Trophoblast cell (in vitro differentiated cells and primary cell): ENCODE measurements around the gene MS4A4E.

Source experiments
- DNase-seq, 2 donors: peaks; one replicate each; pipeline ENCODE4 v3.0.0-alpha.2; 2016
- H2AFZ ChIP-seq: 2 replicates; pipeline ENCODE4 v1.6.1; 2013; ENCODE audit warnings: low read length, moderate library complexity, mild to moderate bottlenecking; ENCODE audit not compliant: insufficient read depth, poor library complexity
- H2AK5ac ChIP-seq: 2 replicates; pipeline ENCODE4 v1.6.1; 2013; ENCODE audit warnings: mild to moderate bottlenecking, low read length
- H2BK120ac ChIP-seq: 2 replicates; pipeline ENCODE4 v1.6.1; 2013; ENCODE audit warnings: low read length, mild to moderate bottlenecking, moderate library complexity; ENCODE audit not compliant: insufficient read depth, poor library complexity
- H2BK12ac ChIP-seq: 2 replicates; pipeline ENCODE4 v1.6.1; 2013; ENCODE audit warnings: mild to moderate bottlenecking, low read length, moderate library complexity
- H2BK5ac ChIP-seq: 2 replicates; pipeline ENCODE4 v1.6.1; 2013; ENCODE audit warnings: low read length, low read depth, moderate library complexity, mild to moderate bottlenecking; ENCODE audit not compliant: poor library complexity
- H3K14ac ChIP-seq: 2 replicates; pipeline ENCODE4 v1.6.1; 2013; ENCODE audit warnings: mild to moderate bottlenecking, low read length
- H3K18ac ChIP-seq: 2 replicates; pipeline ENCODE4 v1.6.1; 2013; ENCODE audit warnings: mild to moderate bottlenecking, low read length
- H3K23ac ChIP-seq: 2 replicates; pipeline ENCODE4 v1.6.1; 2013; ENCODE audit warnings: low read length
- H3K27ac ChIP-seq: 2 replicates; pipeline ENCODE4 v1.5.1; 2013; ENCODE audit warnings: low read depth, mild to moderate bottlenecking, inconsistent platforms, low read length, moderate library complexity
- H3K27me3 ChIP-seq: 2 replicates; pipeline ENCODE4 v1.6.1; 2013; ENCODE audit warnings: inconsistent platforms, mild to moderate bottlenecking, low read length, moderate library complexity; ENCODE audit not compliant: insufficient read depth
- H3K36me3 ChIP-seq, 2 experiments: 1 replicate in 1 of 2; 2 replicates in 1 of 2; pipeline ENCODE4 v1.6.1; 2013; ENCODE audit warnings: low read length in 2 of 2, mild to moderate bottlenecking in 2 of 2, moderate library complexity in 1 of 2; ENCODE audit not compliant: insufficient read depth in 2 of 2, control insufficient read depth in 1 of 2
- H3K4ac ChIP-seq: 2 replicates; pipeline ENCODE4 v1.6.1; 2013; ENCODE audit warnings: low read depth, mild to moderate bottlenecking, low read length, moderate library complexity
- H3K4me1 ChIP-seq, 2 experiments: 1 replicate in 1 of 2; 2 replicates in 1 of 2; pipeline ENCODE4 v1.6.1; 2013; ENCODE audit warnings: low read length in 2 of 2, mild to moderate bottlenecking in 2 of 2, moderate library complexity in 1 of 2; ENCODE audit not compliant: insufficient read depth in 2 of 2, control insufficient read depth in 1 of 2
- H3K4me2 ChIP-seq: 2 replicates; pipeline ENCODE4 v1.6.1; 2013; ENCODE audit warnings: inconsistent platforms, mild to moderate bottlenecking, low read length, moderate library complexity
- H3K4me3 ChIP-seq: 2 replicates; pipeline ENCODE4 v1.5.1; 2013; ENCODE audit warnings: mild to moderate bottlenecking, low read depth, low read length, inconsistent platforms
- H3K79me1 ChIP-seq: one replicate; pipeline ENCODE4 v1.6.1; 2013; ENCODE audit warnings: low read length
- H3K79me2 ChIP-seq: 2 replicates; pipeline ENCODE4 v1.6.1; 2013; ENCODE audit warnings: low read length, mild to moderate bottlenecking; ENCODE audit not compliant: control insufficient read depth, insufficient read depth, poor library complexity
- H3K9ac ChIP-seq: 2 replicates; pipeline ENCODE4 v1.6.1; 2013; ENCODE audit warnings: mild to moderate bottlenecking, low read length
- H3K9me3 ChIP-seq: 2 replicates; pipeline ENCODE4 v1.6.1; 2013; ENCODE audit warnings: low read depth, mild to moderate bottlenecking, control low read depth, inconsistent platforms, low read length; ENCODE audit not compliant: insufficient read depth
- H4K12ac ChIP-seq: 2 replicates; pipeline ENCODE4 v1.6.1; 2013; ENCODE audit warnings: low read depth, mild to moderate bottlenecking, low read length, moderate library complexity
- H4K8ac ChIP-seq: 2 replicates; pipeline ENCODE4 v1.6.1; 2013; ENCODE audit warnings: low read depth, mild to moderate bottlenecking, low read length, moderate library complexity
- H4K91ac ChIP-seq: one replicate; pipeline ENCODE4 v1.6.1; 2013; ENCODE audit warnings: low read depth, mild to moderate bottlenecking, low read length, moderate library complexity
- WGBS: extraction: QIAGEN DNeasy Blood & Tissue Kit; methylation state at CpG from one replicate; pipeline ENCODE4 v1.1.7; 2013; ENCODE audit warnings: missing lambda C conversion rate; ENCODE audit not compliant: insufficient read length, insufficient coverage; ENCODE audit errors: extremely low coverage; 5-methylcytosine and 5-hydroxymethylcytosine counted together

Gene MS4A4E

GRCh38 chr11:60182541-60183330 is 60.2 kb downstream of the MS4A4E start, which contains the start of gene MS4A6A:
Gene MS4A6A (minus strand): TSS chr11:60183083. CDS start chr11:60181727, 1,356 bp downstream.
- Histone ChIP-seq H3K4ac (no peak within 1 kb of the TSS), H2BK120ac (no peak within 1 kb of the TSS), H3K79me1 (no peaks in the 10 kb centered on the region), H2BK12ac (no peak within 1 kb of the TSS), H4K8ac (no peak within 1 kb of the TSS), H3K27ac (no peak within 1 kb of the TSS), H3K36me3 (no peaks in the 10 kb centered on the region), H4K12ac (no peak within 1 kb of the TSS), H3K9me3 (no peaks in the 10 kb centered on the region), H2AFZ (no peak within 1 kb of the TSS), H2AK5ac (no peak within 1 kb of the TSS), H3K27me3 (no peaks in the 10 kb centered on the region), H3K4me1 (peaks cover 4 to 5% of the 10 kb centered on the region in 2 experiments), H3K79me2 (no peaks in the 10 kb centered on the region), H2BK5ac (no peak within 1 kb of the TSS), H3K4me3 (no peak within 1 kb of the TSS), H4K91ac (no peak within 1 kb of the TSS), H3K14ac (no peak within 1 kb of the TSS), H3K4me2 (no peak within 1 kb of the TSS), H3K23ac (no peak within 1 kb of the TSS), H3K18ac (no peak within 1 kb of the TSS), H3K9ac (peak within 1 kb of the TSS; percentile 22)
- no CpG with 5 or more reads among the region's 10 CpGs for WGBS
- no peak for DNase-seq

DNA sequence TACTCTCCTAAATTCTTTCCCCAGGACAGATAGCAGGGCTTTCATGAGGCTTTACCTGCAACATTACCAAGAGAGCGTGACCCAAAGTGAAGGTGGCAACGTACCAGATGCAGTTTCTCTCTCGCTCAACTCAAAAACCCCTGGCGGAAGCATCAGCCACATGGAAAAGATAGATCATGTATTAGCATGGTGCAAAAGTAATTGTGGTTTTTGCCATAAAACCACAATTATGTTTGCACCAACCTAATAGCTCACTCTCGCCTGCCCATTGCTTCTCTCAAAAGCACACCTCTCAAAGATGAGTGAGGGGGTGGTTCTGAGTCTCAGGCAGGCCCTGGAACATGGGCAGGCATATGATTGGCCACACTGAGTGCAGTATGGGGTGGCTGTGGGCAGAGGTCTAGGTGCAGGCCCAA is 67.1 kb downstream of the MS4A4E start:
- Histone ChIP-seq H4K12ac (no peak overlapping the region), H3K18ac (no peak overlapping the region), H3K36me3 (no peaks in the 10 kb centered on the region), H4K8ac (no peak overlapping the region), H3K79me1 (no peaks in the 10 kb centered on the region), H2AFZ (no peak overlapping the region), H3K23ac (no peak overlapping the region), H3K4me2 (no peak overlapping the region), H3K79me2 (no peaks in the 10 kb centered on the region), H3K4me1 (no peaks in the 10 kb centered on the region), H2BK120ac (no peak overlapping the region), H4K91ac (no peak overlapping the region), H2BK5ac (no peak overlapping the region), H3K9me3 (no peaks in the 10 kb centered on the region), H3K27ac (no peak overlapping the region), H2AK5ac (no peak overlapping the region), H3K14ac (no peak overlapping the region), H3K4me3 (no peak overlapping the region), H3K4ac (no peak overlapping the region), H3K27me3 (no peaks in the 10 kb centered on the region), H3K9ac (no peak overlapping the region), H2BK12ac (no peak overlapping the region)
- no CpG with 5 or more reads among the region's 5 CpGs for WGBS
- no peak for DNase-seq

DNA sequence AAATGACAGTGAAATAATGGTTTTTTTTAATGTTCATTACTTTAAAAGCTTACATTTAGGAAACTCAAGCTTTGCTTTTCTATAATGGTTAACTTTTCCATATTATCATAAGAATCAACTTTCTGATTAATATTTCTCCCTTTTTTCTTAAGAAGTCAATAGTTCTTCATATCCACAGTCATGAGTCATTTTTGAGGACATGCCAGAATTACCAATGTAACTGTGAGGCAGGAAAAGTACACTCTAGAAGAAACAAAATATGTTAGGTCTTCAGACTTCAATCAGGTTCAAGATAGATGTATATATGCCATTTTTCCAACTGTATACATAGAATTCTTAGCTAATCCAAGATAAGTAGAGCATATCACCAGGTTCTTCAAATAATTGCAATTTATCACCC is 70.9 kb downstream of the MS4A4E start:
- Histone ChIP-seq H3K4me2 (no peak overlapping the region), H2BK120ac (no peak overlapping the region), H3K9me3 (peaks cover 13% of the 10 kb centered on the region), H3K23ac (no peak overlapping the region), H3K79me2 (no peaks in the 10 kb centered on the region), H3K27me3 (no peaks in the 10 kb centered on the region), H3K4me3 (no peak overlapping the region), H3K9ac (no peak overlapping the region), H2BK5ac (no peak overlapping the region), H3K27ac (no peak overlapping the region), H4K12ac (no peak overlapping the region), H4K8ac (no peak overlapping the region), H2BK12ac (no peak overlapping the region), H2AK5ac (no peak overlapping the region), H3K79me1 (no peaks in the 10 kb centered on the region), H2AFZ (no peak overlapping the region), H3K4ac (no peak overlapping the region), H3K4me1 (no peaks in the 10 kb centered on the region), H3K14ac (no peak overlapping the region), H3K18ac (no peak overlapping the region), H3K36me3 (no peaks in the 10 kb centered on the region), H4K91ac (no peak overlapping the region)
- DNase-seq: no peak

- Histone ChIP-seq H3K4me1 (no peaks in the 10 kb centered on the region), H3K18ac (no peak overlapping the region), H3K79me1 (no peaks in the 10 kb centered on the region), H4K12ac (no peak overlapping the region), H3K9ac (no peak overlapping the region), H2BK120ac (no peak overlapping the region), H2BK5ac (no peak overlapping the region), H3K9me3 (peaks cover 13% of the 10 kb centered on the region), H3K27ac (no peak overlapping the region), H3K79me2 (no peaks in the 10 kb centered on the region), H4K8ac (no peak overlapping the region), H2BK12ac (no peak overlapping the region), H3K4ac (no peak overlapping the region), H3K4me2 (no peak overlapping the region), H3K36me3 (no peaks in the 10 kb centered on the region), H3K23ac (no peak overlapping the region), H3K27me3 (no peaks in the 10 kb centered on the region), H3K14ac (no peak overlapping the region), H2AK5ac (no peak overlapping the region), H3K4me3 (no peak overlapping the region), H2AFZ (no peak overlapping the region), H4K91ac (no peak overlapping the region)
- WGBS: no CpG with 5 or more reads among the region's 1 CpG
- DNase-seq: no peak
These were observed 72.4 kb downstream of the MS4A4E start for GRCh38 chr11:60170566-60170965.
